A549 (cell line): ENCODE measurements around the gene MTAP. TPM values are rescaled to one million over a fixed set of nuclear protein-coding genes. Genes with fewer than 3 reads are reported as not detected.

Experiments
- ATAC-seq, 2 experiments: fragments of 200-7000 bp in 1 of 2; fragments of >200 bp in 1 of 2; cut with Nextera tagmentation in 1 of 2; cut with Tn5 transposase in 1 of 2; 3 replicates each; pipeline versions ENCODE4 v1.8.0 to v1.9.1; 2018 to 2020; ENCODE audit warnings: mild to moderate bottlenecking in 1 of 2, moderate library complexity in 1 of 2
- CTCF ChIA-PET: fragments of 300-600 bp; sonication (Branson Sonifier 250); formaldehyde crosslinking; extraction: SDS; loops from one replicate; lab custom pipeline; 2021; ENCODE audit warnings: antibody characterized with exemption, inconsistent platforms; lab: Yijun Ruan, JAX
- POLR2A ChIA-PET: fragments of 350-600 bp; formaldehyde crosslinking; extraction: SDS; loops from one replicate; lab custom pipeline; 2021; ENCODE audit warnings: antibody characterized with exemption, inconsistent platforms; lab: Yijun Ruan, JAX
- DNase-seq, 2 experiments: peaks; one replicate each; pipeline versions ENCODE4 v3.0.0 to v3.0.0-alpha.2; 2011 to 2016; ENCODE audit warnings: low read depth in 1 of 2, low spot score in 1 of 2
- FAIRE-seq: peaks from 2 replicates; lab custom pipeline; 2011; peaks lifted over from hg19 to GRCh38; lab: Jason Lieb, UNC
- H3K27ac ChIP-seq, 2 experiments: fragments of >200 bp; sonication (Bioruptor Twin); formaldehyde crosslinking; 3 replicates each; pipeline ENCODE4 v1.5.1; 2016 to 2017
- H3K4me1 ChIP-seq: fragments of >200 bp; sonication (Bioruptor Twin); formaldehyde crosslinking; 3 replicates; pipeline ENCODE4 v1.6.1; 2016
- H3K4me2 ChIP-seq: fragments of >200 bp; sonication (Bioruptor Twin); formaldehyde crosslinking; 3 replicates; pipeline ENCODE4 v1.6.1; 2016
- H3K4me3 ChIP-seq: fragments of >200 bp; sonication (Bioruptor Twin); formaldehyde crosslinking; 3 replicates; pipeline ENCODE4 v1.5.1; 2016
- H3K9me3 ChIP-seq: fragments of >200 bp; sonication (Bioruptor Twin); formaldehyde crosslinking; 3 replicates; pipeline ENCODE4 v1.6.1; 2016
- CHD4 ChIP-seq: fragments of 200-600 bp; sonication (generic); IDR thresholded peaks from 2 replicates; pipeline ENCODE4 v1.6.1; 2016; ENCODE audit warnings: antibody characterized with exemption, mild to moderate bottlenecking, borderline replicate concordance
- FOXS1 ChIP-seq: fragments of 250-450 bp; sonication (Bioruptor Pico); IDR thresholded peaks from 2 replicates; pipeline ENCODE4 v1.5.0; 2020; ENCODE audit warnings: mild to moderate bottlenecking, moderate library complexity
- GATA3 ChIP-seq: IDR thresholded peaks from 2 replicates; pipeline ENCODE4 v1.6.1; 2012; ENCODE audit warnings: borderline replicate concordance
- HDAC2 ChIP-seq: fragments of 200-600 bp; sonication (generic); IDR thresholded peaks from 2 replicates; pipeline ENCODE4 v1.6.1; 2016
- JUN ChIP-seq, 2 experiments: fragments of >200 bp; sonication (Bioruptor Twin); formaldehyde crosslinking; IDR thresholded peaks; 2 replicates in 1 of 2; 3 replicates in 1 of 2; pipeline ENCODE4 v1.6.1; 2016 to 2017
- KDM1A ChIP-seq: fragments of 200-600 bp; sonication (generic); IDR thresholded peaks from 2 replicates; pipeline ENCODE4 v1.6.1; 2016; ENCODE audit warnings: low read depth, mild to moderate bottlenecking
- MAZ ChIP-seq: fragments of 150-350 bp; IDR thresholded peaks from 2 replicates; pipeline ENCODE4 v1.6.1; 2014; ENCODE audit warnings: antibody characterized with exemption, low read depth, low read length, borderline replicate concordance
- MYC ChIP-seq: IDR thresholded peaks from 2 replicates; pipeline ENCODE4 v1.6.1; 2012; ENCODE audit warnings: mild to moderate bottlenecking, inconsistent platforms, low read length, improper control_type of control experiment, borderline replicate concordance
- NR3C1 ChIP-seq: fragments of >200 bp; sonication (Bioruptor Twin); formaldehyde crosslinking; IDR thresholded peaks from 3 replicates; pipeline ENCODE4 v1.6.1; 2017
- PHF8 ChIP-seq: fragments of 200-600 bp; sonication (generic); IDR thresholded peaks from 2 replicates; pipeline ENCODE4 v1.6.1; 2016; ENCODE audit warnings: low read depth, mild to moderate bottlenecking, antibody characterized with exemption, moderate library complexity, borderline replicate concordance
- POLR2A ChIP-seq: IDR thresholded peaks from 2 replicates; pipeline ENCODE4 v1.6.1; 2012; ENCODE audit warnings: mild to moderate bottlenecking, low read length
- RAD21 ChIP-seq, 2 experiments: fragments of >200 bp in 1 of 2; sonication (Bioruptor Twin) in 1 of 2; formaldehyde crosslinking in 1 of 2; IDR thresholded peaks in 1 of 2; conservative IDR thresholded peaks in 1 of 2; 2 replicates in 1 of 2; 3 replicates in 1 of 2; pipeline ENCODE4 v1.6.1; 2012 to 2018; ENCODE audit warnings: inconsistent platforms in 1 of 2
- RNF2 ChIP-seq: fragments of 200-600 bp; sonication (generic); IDR thresholded peaks from 2 replicates; pipeline ENCODE4 v1.6.1; 2016; ENCODE audit warnings: low read depth, mild to moderate bottlenecking, antibody characterized with exemption, moderate library complexity, borderline replicate concordance
- SMC3 ChIP-seq: fragments of >200 bp; sonication (Bioruptor Twin); formaldehyde crosslinking; IDR thresholded peaks from 3 replicates; pipeline ENCODE4 v1.6.1; 2018; ENCODE audit warnings: inconsistent platforms
- TFCP2L1 ChIP-seq: fragments of 250-450 bp; sonication (Bioruptor Pico); IDR thresholded peaks from 2 replicates; pipeline ENCODE4 v1.5.0; 2021; ENCODE audit warnings: mild to moderate bottlenecking
- ZC3H11A ChIP-seq: fragments of 450-650 bp; IDR thresholded peaks from 2 replicates; pipeline ENCODE4 v1.6.1; 2014; ENCODE audit warnings: antibody characterized with exemption, mild to moderate bottlenecking
- ZFP36 ChIP-seq: fragments of 450-650 bp; IDR thresholded peaks from 2 replicates; pipeline ENCODE4 v1.6.1; 2014; ENCODE audit warnings: borderline replicate concordance; ENCODE audit not compliant: partially characterized antibody
- WGBS: methylation state at CpG from one replicate; pipeline ENCODE4 v1.1.6; 2017; ENCODE audit errors: missing lambda C conversion rate; 5-methylcytosine and 5-hydroxymethylcytosine counted together
- polyA minus RNA-seq: library from RNA; depleted of rRNA, polyadenylated mRNA; stranded (reverse); fragments of >200 nt; gene quantifications from 2 replicates; pipeline ENCODE4 v1.2.3, GENCODE V29; 2011; rRNA and poly(A)+ RNA removed
- polyA plus RNA-seq, 4 experiments: library from polyadenylated mRNA; depleted of rRNA in 3 of 4; stranded (reverse); fragments of >200 nt; fragmentation: RNase III in 1 of 4; extraction: RNeasy Plus Mini Kit Qiagen cat#74134 plus additional on column Dnase treatment in 1 of 4; gene quantifications; 2 replicates in 3 of 4; 3 replicates in 1 of 4; pipeline ENCODE4 v1.2.3, GENCODE V29; 2011 to 2017
- TF ChIP-seq, protein P1 (sequence below): IDR thresholded peaks from 2 replicates; pipeline ENCODE4 v1.6.1; 2012; ENCODE audit warnings: low read depth, borderline replicate concordance
- TF ChIP-seq, protein P2 (sequence below): fragments of >200 bp; sonication (Bioruptor Twin); formaldehyde crosslinking; IDR thresholded peaks from 3 replicates; pipeline ENCODE4 v1.6.1; 2016
- TF ChIP-seq, protein P3 (sequence below): IDR thresholded peaks from 2 replicates; pipeline ENCODE4 v1.6.1; 2012
- TF ChIP-seq, protein P4 (sequence below): fragments of >200 bp; sonication (Bioruptor Twin); formaldehyde crosslinking; IDR thresholded peaks from 3 replicates; pipeline ENCODE4 v1.5.1; 2016

MTAP gene
- 2.4 and 4.1 TPM in 2 replicates for polyA plus RNA-seq (2011; rRNA removed)
- 0.91 and 0.95 TPM in 2 replicates for polyA plus RNA-seq (2012; cell fraction: cytosol; rRNA removed)
- polyA plus RNA-seq (2012; cell fraction: nucleus; rRNA removed) = 2.8 TPM in 2 replicates
- polyA plus RNA-seq (2017; fragmentation: RNase III; extraction: RNeasy Plus Mini Kit Qiagen cat#74134 plus additional on column Dnase treatment) = 35.4 to 47.5 TPM (median 35.6 TPM) in 3 replicates
- polyA minus RNA-seq = 10.2 and 19.3 TPM in 2 replicates

DNA sequence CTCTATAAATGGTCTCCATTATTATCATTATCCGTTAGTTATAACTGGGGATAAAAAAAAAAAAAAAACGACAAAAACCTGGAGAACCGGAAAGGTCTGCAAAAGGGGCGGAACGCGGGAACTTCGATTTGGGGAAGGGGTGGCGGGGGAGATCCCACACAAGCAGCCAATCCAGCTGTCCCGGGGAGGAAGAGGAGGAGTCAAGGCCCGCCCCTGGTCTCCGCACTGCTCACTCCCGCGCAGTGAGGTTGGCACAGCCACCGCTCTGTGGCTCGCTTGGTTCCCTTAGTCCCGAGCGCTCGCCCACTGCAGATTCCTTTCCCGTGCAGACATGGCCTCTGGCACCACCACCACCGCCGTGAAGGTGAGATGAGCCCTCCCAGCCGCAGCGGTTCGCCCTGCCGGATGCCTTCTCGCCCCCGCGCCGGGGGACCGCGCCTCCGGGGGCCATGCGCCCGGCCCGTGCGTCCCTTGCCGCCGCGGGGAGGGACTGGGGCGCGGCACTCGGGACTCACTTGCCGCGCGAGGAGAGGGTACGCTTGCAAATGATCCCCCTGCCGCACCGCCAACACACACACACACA, at the start of gene MTAP:
TSS of gene MTAP (plus strand) at position 219 of the 583 bp plus-strand sequence. CDS start at position 332, 113 bp downstream.
- WGBS = under 1% methylated on average over 18 of the region's 48 CpGs
- Histone ChIP-seq H3K4me1 (peaks cover 42% of the 10 kb centered on the region), H3K4me2 (peak within 1 kb of the TSS; percentile 85), H3K9me3 (no peaks in the 10 kb centered on the region), H3K27ac (peak within 1 kb of the TSS; percentile 87 to 95), H3K4me3 (peak within 1 kb of the TSS; percentile 69)
- TF ChIP-seq JUN (IDR thresholded peaks at IDR 0.05) (peak; percentile 72 to 91), PHF8 (peak; percentile 8; the same call in 1 of the 2 replicates), ZFP36 (no peak), POLR2A (peak; percentile 97), GATA3 (0 out of 2 replicates have a peak, but pooled peaks have one; percentile 13), HDAC2 (no peak), RAD21 (conservative IDR thresholded peaks at IDR 0.05 in 1 of 2, IDR thresholded peaks at IDR 0.05 in 1 of 2) (0 out of 5 replicates have a peak, but pooled peaks of 1 of the 2 experiments have one; percentile 5)
- TF ChIP-seq, protein P1, sequence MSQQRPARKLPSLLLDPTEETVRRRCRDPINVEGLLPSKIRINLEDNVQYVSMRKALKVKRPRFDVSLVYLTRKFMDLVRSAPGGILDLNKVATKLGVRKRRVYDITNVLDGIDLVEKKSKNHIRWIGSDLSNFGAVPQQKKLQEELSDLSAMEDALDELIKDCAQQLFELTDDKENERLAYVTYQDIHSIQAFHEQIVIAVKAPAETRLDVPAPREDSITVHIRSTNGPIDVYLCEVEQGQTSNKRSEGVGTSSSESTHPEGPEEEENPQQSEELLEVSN = peak; percentile 79; the same call in 1 of the 2 replicates
- TF ChIP-seq, protein P2, sequence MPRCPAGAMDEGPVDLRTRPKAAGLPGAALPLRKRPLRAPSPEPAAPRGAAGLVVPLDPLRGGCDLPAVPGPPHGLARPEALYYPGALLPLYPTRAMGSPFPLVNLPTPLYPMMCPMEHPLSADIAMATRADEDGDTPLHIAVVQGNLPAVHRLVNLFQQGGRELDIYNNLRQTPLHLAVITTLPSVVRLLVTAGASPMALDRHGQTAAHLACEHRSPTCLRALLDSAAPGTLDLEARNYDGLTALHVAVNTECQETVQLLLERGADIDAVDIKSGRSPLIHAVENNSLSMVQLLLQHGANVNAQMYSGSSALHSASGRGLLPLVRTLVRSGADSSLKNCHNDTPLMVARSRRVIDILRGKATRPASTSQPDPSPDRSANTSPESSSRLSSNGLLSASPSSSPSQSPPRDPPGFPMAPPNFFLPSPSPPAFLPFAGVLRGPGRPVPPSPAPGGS = peak; percentile 83; the same call in 2 of the 3 replicates
- TF ChIP-seq, protein P3, sequence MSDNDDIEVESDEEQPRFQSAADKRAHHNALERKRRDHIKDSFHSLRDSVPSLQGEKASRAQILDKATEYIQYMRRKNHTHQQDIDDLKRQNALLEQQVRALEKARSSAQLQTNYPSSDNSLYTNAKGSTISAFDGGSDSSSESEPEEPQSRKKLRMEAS = peak; percentile 64; the same call in 1 of the 2 replicates
- POLR2A ChIA-PET = interaction anchor here (0.6 to 1.5 kb wide), 10 partner anchors 9 to 1117 kb away, joined by 3 to 13 read pairs (median 4); no protein-coding TSS in a partner anchor
- CTCF ChIA-PET = interaction anchor here (0.6 to 0.9 kb wide), 4 partner anchors 11 to 477 kb away, joined by 3 to 4 read pairs (median 4); no protein-coding TSS in a partner anchor
- ATAC-seq (peak; percentile 97 to 98), FAIRE-seq (peak; percentile 23), DNase-seq (peak; percentile 89 to 94)

DNA sequence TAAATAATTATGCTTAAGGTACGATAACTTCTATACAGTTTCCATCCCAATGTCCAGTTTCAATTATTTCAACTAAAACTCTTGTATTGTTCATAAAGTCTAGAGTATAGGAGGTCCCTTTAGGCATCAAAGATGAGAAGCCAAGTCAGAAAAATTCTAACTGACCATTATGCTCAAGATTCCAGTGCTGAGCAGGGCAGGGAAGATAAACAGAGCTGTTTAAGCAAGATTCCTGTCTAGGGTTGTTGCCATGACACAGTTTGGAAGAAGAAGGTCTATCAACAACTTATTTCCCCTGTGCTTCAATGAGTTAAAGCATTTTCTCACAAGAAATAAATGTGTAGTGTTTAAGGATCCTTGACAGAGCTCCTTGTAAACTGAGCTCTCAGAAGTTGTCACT, 48.9 kb upstream of the MTAP start:
- Histone ChIP-seq H3K9me3 (no peaks in the 10 kb centered on the region), H3K4me2 (no peak overlapping the region), H3K4me3 (no peak overlapping the region), H3K27ac (no peak overlapping the region), H3K4me1 (no peaks in the 10 kb centered on the region)
- 87% methylated on average over 1 of the region's 1 CpG for WGBS
- DNase-seq (no peak), ATAC-seq (no peak), FAIRE-seq (no peak)
- CTCF ChIA-PET = no interaction called here
- POLR2A ChIA-PET = no interaction called here
- no peak for TF ChIP-seq RNF2
- TF ChIP-seq MYC = no peak
- no peak for TF ChIP-seq CHD4
- TF ChIP-seq, protein P2 = no peak
- TF ChIP-seq, protein P4, sequence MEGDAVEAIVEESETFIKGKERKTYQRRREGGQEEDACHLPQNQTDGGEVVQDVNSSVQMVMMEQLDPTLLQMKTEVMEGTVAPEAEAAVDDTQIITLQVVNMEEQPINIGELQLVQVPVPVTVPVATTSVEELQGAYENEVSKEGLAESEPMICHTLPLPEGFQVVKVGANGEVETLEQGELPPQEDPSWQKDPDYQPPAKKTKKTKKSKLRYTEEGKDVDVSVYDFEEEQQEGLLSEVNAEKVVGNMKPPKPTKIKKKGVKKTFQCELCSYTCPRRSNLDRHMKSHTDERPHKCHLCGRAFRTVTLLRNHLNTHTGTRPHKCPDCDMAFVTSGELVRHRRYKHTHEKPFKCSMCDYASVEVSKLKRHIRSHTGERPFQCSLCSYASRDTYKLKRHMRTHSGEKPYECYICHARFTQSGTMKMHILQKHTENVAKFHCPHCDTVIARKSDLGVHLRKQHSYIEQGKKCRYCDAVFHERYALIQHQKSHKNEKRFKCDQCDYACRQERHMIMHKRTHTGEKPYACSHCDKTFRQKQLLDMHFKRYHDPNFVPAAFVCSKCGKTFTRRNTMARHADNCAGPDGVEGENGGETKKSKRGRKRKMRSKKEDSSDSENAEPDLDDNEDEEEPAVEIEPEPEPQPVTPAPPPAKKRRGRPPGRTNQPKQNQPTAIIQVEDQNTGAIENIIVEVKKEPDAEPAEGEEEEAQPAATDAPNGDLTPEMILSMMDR = no peak
- no peak for TF ChIP-seq SMC3
- no peak for TF ChIP-seq NR3C1
- TF ChIP-seq FOXS1 (CRISPR knock-in tag) = no peak
- no peak for TF ChIP-seq TFCP2L1 (CRISPR knock-in tag)
- no peak for TF ChIP-seq ZC3H11A
- no peak for TF ChIP-seq KDM1A
- no peak for TF ChIP-seq MAZ
- no peak for TF ChIP-seq ZFP36
